Activated CD8-positive, alpha-beta T cell treated with anti-CD3 and anti-CD28 coated beads for 36 hours (primary cell): Measurements from ENCODE around the gene COA6. TPM values are rescaled to one million over a fixed set of nuclear protein-coding genes. Genes with fewer than 3 reads are reported as not detected.

Experiments used
- ATAC-seq: fragments of 200-7000 bp; cut with Tn5 transposase; one replicate; pipeline ENCODE4 v1.10.0; 2021; ENCODE audit warnings: mild to moderate bottlenecking, moderate library complexity
- CTCF ChIA-PET: fragments of 350-600 bp; sonication (Branson Sonifier 250); formaldehyde crosslinking; loops from one replicate; lab custom pipeline; 2021; ENCODE audit warnings: antibody characterized with exemption; lab: Charles Lee
- POLR2A ChIA-PET: fragments of 350-600 bp; sonication (Branson Sonifier 250); formaldehyde crosslinking; loops from one replicate; lab custom pipeline; 2021; ENCODE audit warnings: antibody characterized with exemption; lab: Charles Lee
- DNase-seq: peaks from one replicate; pipeline ENCODE4 v3.0.0-alpha.2; 2020
- H3K27ac Mint-ChIP-seq: one replicate; pipeline ENCODE4 v1.8.0; 2021; ENCODE audit warnings: mild to moderate bottlenecking, mixed read lengths
- H3K27me3 Mint-ChIP-seq: one replicate; pipeline ENCODE4 v1.8.0; 2021; ENCODE audit warnings: mixed read lengths
- H3K36me3 Mint-ChIP-seq: one replicate; pipeline ENCODE4 v1.8.0; 2021; ENCODE audit warnings: low read depth, mixed read lengths
- H3K4me1 Mint-ChIP-seq: one replicate; pipeline ENCODE4 v1.8.0; 2021; ENCODE audit warnings: low read depth, mixed read lengths
- H3K4me3 Mint-ChIP-seq: one replicate; pipeline ENCODE4 v1.8.0; 2021; ENCODE audit warnings: mild to moderate bottlenecking, moderate library complexity, mixed read lengths
- H3K9me3 Mint-ChIP-seq: one replicate; pipeline ENCODE4 v1.8.0; 2021; ENCODE audit warnings: mixed read lengths
- CTCF ChIP-seq: fragments of 200-600 bp; IDR thresholded peaks from one replicate; pipeline ENCODE4 v1.8.0; 2022; ENCODE audit warnings: antibody characterized with exemption, mild to moderate bottlenecking
- intact Hi-C: fragments of 100-400 bp; cut with micrococcal nuclease; formaldehyde crosslinking; loops from one replicate; pipeline ENCODE4 v1.10.0; 2022
- total RNA-seq, 2 experiments: library from RNA; stranded (reverse); gene quantifications; one replicate each; pipeline ENCODE4 v1.2.3, GENCODE V29; 2021

Gene COA6
- total RNA-seq, 2 experiments from 2014 or later, result 59.8 to 61.8 TPM

GRCh38 chr1:234362558-234362957, 10.7 kb upstream of the COA6 start:
- Mint-ChIP-seq H3K27me3 (no peaks in the 10 kb centered on the region), H3K4me1 (peaks cover 6% of the 10 kb centered on the region), H3K4me3 (no peak overlapping the region), H3K9me3 (no peaks in the 10 kb centered on the region), H3K27ac (no peak overlapping the region), H3K36me3 (peaks cover 10% of the 10 kb centered on the region)
- ChIA-PET CTCF (no interaction called here), POLR2A (interaction anchor here (0.7 kb wide), 1 partner anchor 11 kb away, joined by 4 read pairs; the partner anchor contains the start of gene COA6)
- DNase-seq (no peak), ATAC-seq (no peak)
- no peak for TF ChIP-seq CTCF
- intact Hi-C loops, result no loop called here

DNA sequence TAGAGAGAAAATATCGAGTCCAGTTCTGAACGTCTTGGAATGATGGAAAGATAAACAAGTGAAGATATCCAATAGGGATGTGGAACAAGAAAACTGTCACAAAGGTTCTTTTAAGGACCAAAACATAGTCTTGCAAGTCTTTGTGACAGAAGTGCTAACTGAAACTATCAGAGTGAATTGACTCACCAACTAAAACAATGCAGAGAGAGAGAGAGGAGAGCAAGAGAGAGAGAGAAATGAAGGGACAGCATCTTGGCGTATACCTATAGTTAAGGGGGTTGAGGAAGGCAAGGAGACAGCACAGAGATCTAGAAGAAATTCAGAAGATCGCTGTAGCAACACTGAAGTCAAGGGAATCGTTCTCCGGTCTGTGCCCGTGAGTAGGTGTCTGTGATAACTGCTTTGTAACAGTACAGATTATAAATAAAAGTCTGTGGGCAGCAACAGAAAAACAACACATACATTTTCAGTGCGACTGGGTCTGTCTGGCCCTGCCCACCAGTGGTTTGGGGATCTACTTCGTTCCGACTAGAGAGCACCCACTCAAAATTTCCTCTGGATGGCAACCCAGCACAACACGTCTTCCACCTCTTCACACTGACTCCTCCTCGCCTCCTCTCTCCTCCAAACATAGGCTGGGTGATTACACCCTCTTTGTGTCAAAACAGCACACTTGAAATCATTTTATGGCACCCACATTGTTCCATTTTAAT, 4.8 kb upstream of the COA6 start:
- Mint-ChIP-seq H3K27ac (peak overlapping the region; percentile 35), H3K36me3 (peaks cover 5% of the 10 kb centered on the region), H3K4me1 (peaks cover 20% of the 10 kb centered on the region), H3K9me3 (no peaks in the 10 kb centered on the region), H3K4me3 (no peak overlapping the region), H3K27me3 (no peaks in the 10 kb centered on the region)
- no peak for ATAC-seq
- intact Hi-C loops, result no loop called here
- ChIA-PET CTCF (no interaction called here), POLR2A (no interaction called here)
- DNase-seq, result peak; percentile 26
- no peak for TF ChIP-seq CTCF

DNA sequence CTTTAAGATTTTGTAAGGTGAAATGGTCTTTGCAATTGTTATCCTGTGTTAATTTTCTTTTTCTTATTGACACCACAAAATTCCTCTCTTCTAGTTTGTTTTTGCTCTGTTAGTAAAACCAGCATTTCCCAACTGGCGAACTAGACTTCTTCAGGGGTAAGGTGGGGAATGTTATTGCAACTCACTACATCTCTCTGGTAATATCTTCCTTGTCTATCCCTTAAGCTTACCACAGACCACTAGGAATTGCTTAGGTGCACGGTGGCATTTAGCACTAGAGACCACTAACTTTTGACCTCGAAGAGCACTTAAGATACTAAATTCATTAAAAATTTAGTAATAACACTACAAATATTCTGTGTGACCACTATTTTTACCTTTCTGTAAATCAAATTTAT, 4.2 kb upstream of the COA6 start:
- ChIA-PET POLR2A (interaction anchor here (0.6 kb wide), 1 partner anchor 185 kb away, joined by 3 read pairs; no protein-coding TSS in a partner anchor), CTCF (no interaction called here)
- intact Hi-C loops, result no loop called here
- Mint-ChIP-seq H3K9me3 (no peaks in the 10 kb centered on the region), H3K4me3 (no peak overlapping the region), H3K4me1 (peaks cover 21% of the 10 kb centered on the region), H3K27ac (peak overlapping the region; percentile 35), H3K36me3 (peaks cover 5% of the 10 kb centered on the region), H3K27me3 (no peaks in the 10 kb centered on the region)
- no peak for TF ChIP-seq CTCF
- DNase-seq (no peak), ATAC-seq (no peak)

- DNase-seq (no peak), ATAC-seq (no peak)
- ChIA-PET CTCF (no interaction called here), POLR2A (interaction anchor here (0.6 kb wide), 1 partner anchor 185 kb away, joined by 3 read pairs; no protein-coding TSS in a partner anchor)
- Mint-ChIP-seq H3K4me3 (no peak overlapping the region), H3K36me3 (peaks cover 9% of the 10 kb centered on the region), H3K9me3 (no peaks in the 10 kb centered on the region), H3K27ac (no peak overlapping the region), H3K4me1 (peaks cover 28% of the 10 kb centered on the region), H3K27me3 (no peaks in the 10 kb centered on the region)
- intact Hi-C loops, result no loop called here
- no peak for TF ChIP-seq CTCF
Observed at GRCh38 chr1:234369784-234370183, 3.5 kb upstream of the COA6 start.

- no peak for TF ChIP-seq CTCF
- DNase-seq (no peak), ATAC-seq (no peak)
- ChIA-PET POLR2A (interaction anchor here (0.8 kb wide), 1 partner anchor 14 kb away, joined by 3 read pairs; no protein-coding TSS in a partner anchor), CTCF (interaction anchor here (1.2 to 2.5 kb wide), 5 partner anchors 12 to 62 kb away, joined by 3 to 10 read pairs (median 4); no protein-coding TSS in a partner anchor)
- Mint-ChIP-seq H3K4me3 (peak overlapping the region; percentile 98), H3K36me3 (peaks cover 19% of the 10 kb centered on the region), H3K27ac (no peak overlapping the region), H3K27me3 (no peaks in the 10 kb centered on the region), H3K9me3 (no peaks in the 10 kb centered on the region), H3K4me1 (peaks cover 37% of the 10 kb centered on the region)
- intact Hi-C loops, result no loop called here
Observed at GRCh38 chr1:234371414-234371813, 1.8 kb upstream of the COA6 start.
